ENCODE results near the gene C17orf113.

The C17orf113 gene

DNA sequence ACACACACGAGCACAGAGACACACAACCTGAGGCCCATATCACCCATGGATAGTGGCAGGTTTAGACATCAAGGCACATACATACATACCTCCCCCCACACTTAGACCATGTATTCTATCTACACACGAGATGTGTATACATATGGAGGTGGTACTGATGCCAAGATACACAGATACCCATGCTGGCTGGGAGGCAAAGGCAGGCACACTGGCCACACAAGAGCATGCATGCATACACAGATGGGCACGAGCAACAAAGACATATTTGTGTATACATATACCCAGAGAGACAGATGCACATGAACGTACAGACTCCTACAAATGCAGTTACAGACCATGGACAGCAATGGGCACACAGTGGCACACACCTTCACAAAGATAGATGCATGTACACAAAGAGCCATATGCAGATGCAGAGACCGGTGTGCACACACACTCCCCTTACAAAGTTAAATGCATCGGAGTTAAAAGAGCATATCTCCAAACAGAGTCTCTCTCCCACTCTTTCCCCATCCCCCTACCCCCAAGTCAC lies 2.0 kb upstream of the C17orf113 start:
- Histone ChIP-seq H3K4me2 (ENCODE audit: low read length) (no peak overlapping the region), H3K27me3 (ENCODE audit: insufficient read depth, low read length) (peaks cover 31% of the 10 kb centered on the region), H3K79me2 (ENCODE audit: insufficient read depth, low read length) (no peaks in the 10 kb centered on the region), H3K9ac (ENCODE audit: low read length) (no peak overlapping the region), H3K9me2 (ENCODE audit: low read depth, low read length) (no peaks in the 10 kb centered on the region), H2AFZ (ENCODE audit: low read length) (no peak overlapping the region), H3K4me3 (ENCODE audit: low read depth, low read length, poor library complexity, severe bottlenecking) (no peak overlapping the region), H3K4me1 (ENCODE audit: insufficient read depth, low read length, severe bottlenecking) (peaks cover 5% of the 10 kb centered on the region), H3K9me3 (ENCODE audit: low read length) (no peaks in the 10 kb centered on the region), H4K20me1 (ENCODE audit: insufficient read depth, low read length) (no peaks in the 10 kb centered on the region), H3F3A (ENCODE audit: insufficient read depth, low read length) (no peaks in the 10 kb centered on the region), H3K27ac (ENCODE audit: low read depth, low read length, poor library complexity, severe bottlenecking) (no peak overlapping the region), H3K36me3 (ENCODE audit: insufficient read depth, low read length) (no peaks in the 10 kb centered on the region; the same call in 1 of the 2 replicates)
- TF ChIP-seq, protein P1, sequence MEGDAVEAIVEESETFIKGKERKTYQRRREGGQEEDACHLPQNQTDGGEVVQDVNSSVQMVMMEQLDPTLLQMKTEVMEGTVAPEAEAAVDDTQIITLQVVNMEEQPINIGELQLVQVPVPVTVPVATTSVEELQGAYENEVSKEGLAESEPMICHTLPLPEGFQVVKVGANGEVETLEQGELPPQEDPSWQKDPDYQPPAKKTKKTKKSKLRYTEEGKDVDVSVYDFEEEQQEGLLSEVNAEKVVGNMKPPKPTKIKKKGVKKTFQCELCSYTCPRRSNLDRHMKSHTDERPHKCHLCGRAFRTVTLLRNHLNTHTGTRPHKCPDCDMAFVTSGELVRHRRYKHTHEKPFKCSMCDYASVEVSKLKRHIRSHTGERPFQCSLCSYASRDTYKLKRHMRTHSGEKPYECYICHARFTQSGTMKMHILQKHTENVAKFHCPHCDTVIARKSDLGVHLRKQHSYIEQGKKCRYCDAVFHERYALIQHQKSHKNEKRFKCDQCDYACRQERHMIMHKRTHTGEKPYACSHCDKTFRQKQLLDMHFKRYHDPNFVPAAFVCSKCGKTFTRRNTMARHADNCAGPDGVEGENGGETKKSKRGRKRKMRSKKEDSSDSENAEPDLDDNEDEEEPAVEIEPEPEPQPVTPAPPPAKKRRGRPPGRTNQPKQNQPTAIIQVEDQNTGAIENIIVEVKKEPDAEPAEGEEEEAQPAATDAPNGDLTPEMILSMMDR (IDR thresholded peaks at IDR 0.05; ENCODE audit: low read length): no peak
- no peak for TF ChIP-seq EZH2 (IDR thresholded peaks at IDR 0.05; ENCODE audit: borderline replicate concordance, low read length)

DNA sequence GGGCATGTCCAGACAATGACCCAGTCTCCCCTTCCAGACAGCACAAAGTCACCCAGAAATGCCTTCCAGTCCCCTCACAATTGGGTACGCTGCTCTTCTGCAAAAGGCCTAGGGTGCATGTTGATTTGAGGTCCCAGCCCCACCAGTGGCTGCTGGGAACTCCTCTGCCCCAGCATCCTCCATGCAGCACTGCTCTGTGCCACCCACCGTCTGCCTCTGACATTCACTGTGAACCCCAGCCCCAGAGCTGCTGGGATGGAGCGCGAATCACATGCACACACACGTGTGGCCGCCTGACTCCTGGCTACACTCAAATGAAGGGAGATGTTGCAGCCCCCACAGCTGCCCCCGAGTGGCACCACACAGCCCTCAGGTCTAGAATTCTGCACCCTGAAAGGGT lies 1.2 kb upstream of the C17orf113 start:
- H2AFZ ChIP-seq (ENCODE audit: low read length): no peak overlapping the region
- no peaks in the 10 kb centered on the region for H3K79me2 ChIP-seq (ENCODE audit: insufficient read depth, low read length)
- no peak for TF ChIP-seq EZH2 (IDR thresholded peaks at IDR 0.05; ENCODE audit: borderline replicate concordance, low read length)
- TF ChIP-seq, protein P1 (IDR thresholded peaks at IDR 0.05; ENCODE audit: low read length): no peak
- H3K9me3 ChIP-seq (ENCODE audit: low read length): no peaks in the 10 kb centered on the region
- H3K36me3 ChIP-seq (ENCODE audit: insufficient read depth, low read length): no peaks in the 10 kb centered on the region; the same call in 1 of the 2 replicates
- peaks cover 31% of the 10 kb centered on the region for H3K27me3 ChIP-seq (ENCODE audit: insufficient read depth, low read length)
- no peak overlapping the region for H3K4me2 ChIP-seq (ENCODE audit: low read length)
- H3K9ac ChIP-seq (ENCODE audit: low read length): no peak overlapping the region
- H3K4me3 ChIP-seq (ENCODE audit: low read depth, low read length, poor library complexity, severe bottlenecking): no peak overlapping the region
- no peak overlapping the region for H3K27ac ChIP-seq (ENCODE audit: low read depth, low read length, poor library complexity, severe bottlenecking)
- no peaks in the 10 kb centered on the region for H3K9me2 ChIP-seq (ENCODE audit: low read depth, low read length)
- H3K4me1 ChIP-seq (ENCODE audit: insufficient read depth, low read length, severe bottlenecking): peaks cover 5% of the 10 kb centered on the region
- no peaks in the 10 kb centered on the region for H4K20me1 ChIP-seq (ENCODE audit: insufficient read depth, low read length)
- H3F3A ChIP-seq (ENCODE audit: insufficient read depth, low read length): no peaks in the 10 kb centered on the region

DNA sequence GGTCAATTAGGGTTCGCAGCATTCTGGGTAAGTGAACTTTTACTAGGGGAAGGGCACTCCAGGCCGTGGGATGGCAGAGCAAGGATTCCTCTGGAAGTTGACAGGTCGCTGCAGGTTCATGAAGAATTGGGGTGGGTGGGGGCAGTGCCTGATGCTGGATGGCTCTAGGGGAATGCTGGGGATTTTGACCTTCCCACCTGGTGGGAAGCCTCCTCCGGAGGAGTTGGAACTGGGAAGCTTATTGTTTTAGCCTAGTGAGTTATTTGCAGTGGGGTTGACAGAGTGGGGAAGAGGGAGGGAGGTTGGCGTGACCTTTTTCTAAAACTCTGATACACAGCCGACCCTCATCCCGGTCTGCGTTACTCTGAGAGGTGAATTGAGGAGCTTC lies 606 bp upstream of the C17orf113 start:
- no peaks in the 10 kb centered on the region for H3K9me2 ChIP-seq (ENCODE audit: low read depth, low read length)
- no peaks in the 10 kb centered on the region for H3K79me2 ChIP-seq (ENCODE audit: insufficient read depth, low read length)
- no peak overlapping the region for H3K4me3 ChIP-seq (ENCODE audit: low read depth, low read length, poor library complexity, severe bottlenecking)
- no peak overlapping the region for H3K9ac ChIP-seq (ENCODE audit: low read length)
- peaks cover 25% of the 10 kb centered on the region for H3K27me3 ChIP-seq (ENCODE audit: insufficient read depth, low read length)
- no peaks in the 10 kb centered on the region for H3F3A ChIP-seq (ENCODE audit: insufficient read depth, low read length)
- no peaks in the 10 kb centered on the region for H4K20me1 ChIP-seq (ENCODE audit: insufficient read depth, low read length)
- no peaks in the 10 kb centered on the region for H3K9me3 ChIP-seq (ENCODE audit: low read length)
- H3K4me2 ChIP-seq (ENCODE audit: low read length): no peak overlapping the region
- peaks cover 5% of the 10 kb centered on the region for H3K4me1 ChIP-seq (ENCODE audit: insufficient read depth, low read length, severe bottlenecking)
- TF ChIP-seq EZH2 (IDR thresholded peaks at IDR 0.05; ENCODE audit: borderline replicate concordance, low read length): no peak
- TF ChIP-seq, protein P1 (IDR thresholded peaks at IDR 0.05; ENCODE audit: low read length): no peak
- H3K36me3 ChIP-seq (ENCODE audit: insufficient read depth, low read length): no peaks in the 10 kb centered on the region; the same call in 1 of the 2 replicates
- H3K27ac ChIP-seq (ENCODE audit: low read depth, low read length, poor library complexity, severe bottlenecking): no peak overlapping the region
- H2AFZ ChIP-seq (ENCODE audit: low read length): no peak overlapping the region
